Sigmoid colon (tissue), 7 donors: ENCODE measurements around the gene ARAF. TPM values are rescaled to one million over a fixed set of nuclear protein-coding genes. Genes with fewer than 3 reads are reported as not detected.

Experiments
- DNase-seq: peaks from one replicate; pipeline ENCODE4 v3.0.0-alpha.2; 2019
- H3K27ac ChIP-seq, 4 donors: fragments of 200-600 bp; sonication (generic); one replicate each; pipeline ENCODE4 v1.5.1; 2016 to 2019; ENCODE audit warnings: mild to moderate bottlenecking in 1 of 4
- H3K27me3 ChIP-seq, 3 donors: fragments of 200-600 bp; sonication (generic); one replicate each; pipeline ENCODE4 v1.5.1; 2019; ENCODE audit warnings: mild to moderate bottlenecking in 1 of 3
- H3K36me3 ChIP-seq, 4 donors: fragments of 200-600 bp; sonication (generic); one replicate each; pipeline ENCODE4 v1.5.1; 2016 to 2019
- H3K4me1 ChIP-seq, 4 donors: fragments of 200-600 bp; sonication (generic); one replicate each; pipeline ENCODE4 v1.5.1; 2017 to 2019
- H3K4me3 ChIP-seq, 4 donors: fragments of 200-600 bp; sonication (generic); one replicate each; pipeline ENCODE4 v1.5.1; 2017 to 2019; ENCODE audit warnings: mild to moderate bottlenecking in 2 of 4, moderate library complexity in 1 of 4
- H3K9me3 ChIP-seq, 4 donors: fragments of 200-600 bp in 3 of 4; sonication (generic) in 3 of 4; one replicate each; pipeline versions ENCODE4 v1.5.1 to v1.6.1; 2013 to 2019
- EP300 ChIP-seq, 4 donors: sonication (generic); formaldehyde crosslinking; IDR thresholded peaks; one replicate each; pipeline ENCODE4 v1.6.1; 2017; ENCODE audit warnings: antibody characterized with exemption in 4 of 4
- POLR2A ChIP-seq, 2 donors: fragments of 450-650 bp; IDR thresholded peaks; one replicate each; pipeline ENCODE4 v1.6.1; 2016; ENCODE audit warnings: antibody characterized with exemption in 2 of 2, mild to moderate bottlenecking in 2 of 2, moderate library complexity in 2 of 2
- POLR2AphosphoS5 ChIP-seq, 4 donors: sonication (generic); formaldehyde crosslinking; IDR thresholded peaks; one replicate each; pipeline ENCODE4 v1.6.1; 2017; ENCODE audit warnings: antibody characterized with exemption in 4 of 4
- WGBS, 2 donors: extraction: QIAGEN DNeasy Blood & Tissue Kit; methylation state at CpG; one replicate each; pipeline ENCODE4 v1.1.7; 2013; 5-methylcytosine and 5-hydroxymethylcytosine counted together
- intact Hi-C: fragments of 100-400 bp; cut with DNase I; formaldehyde crosslinking; loops from one replicate; pipeline ENCODE4 v1.15.1; 2023
- polyA plus RNA-seq, 3 donors: library from polyadenylated mRNA; stranded (reverse); fragments of 200-250 nt; gene quantifications; one replicate each; pipeline ENCODE4 v1.2.3, GENCODE V29; 2013
- total RNA-seq, 4 donors: library from RNA; depleted of rRNA; stranded (reverse); fragments of >200 nt; gene quantifications; one replicate each; pipeline ENCODE4 v1.1.0, GENCODE V29; 2016
- TF ChIP-seq, protein P1 (sequence below), 4 experiments: fragments of 450-650 bp in 3 of 4; fragments of 200-600 bp in 1 of 4; IDR thresholded peaks; one replicate each; pipeline ENCODE4 v1.5.1; 2016 to 2019; ENCODE audit warnings: antibody characterized with exemption in 4 of 4, mild to moderate bottlenecking in 3 of 4, moderate library complexity in 2 of 4
- donor health status: healthy with polysubstance abuse.
- donor health status: Bipolar disorder and iron deficiency.
- donor health status: healthy.

The ARAF gene
- total and polyA plus RNA-seq, 7 donors, result 25.7 to 57.8 (median 30.3) TPM

- intact Hi-C loops, result loop anchor here (5.0 to 10.0 kb wide), 3 partner anchors 112 to 485 kb away; partner anchors contain the start of genes ELK1 and ZNF81
- TF ChIP-seq EP300 (IDR thresholded peaks at IDR 0.05) (no peak), POLR2AphosphoS5 (IDR thresholded peaks at IDR 0.05) (no peak), POLR2A (IDR thresholded peaks at IDR 0.05) (no peak)
- Histone ChIP-seq H3K9me3 (no peaks in the 10 kb centered on the region), H3K4me1 (peaks cover 0 to 18% (median 2%) of the 10 kb centered on the region in 4 donors), H3K4me3 (no peak overlapping the region), H3K27me3 (no peaks in the 10 kb centered on the region), H3K36me3 (no peaks in the 10 kb centered on the region), H3K27ac (peak overlapping the region; percentile 72 to 81 (median 78))
- DNase-seq, result no peak
These were observed 21.1 kb upstream of the ARAF start for GRCh38 chrX:47539860-47540259.

- peak; percentile 93 for DNase-seq
- 23 to 31% methylated on average over 15 of the region's 15 CpGs for WGBS, 2 donors
- Histone ChIP-seq H3K4me1 (peaks cover 0 to 18% (median 2%) of the 10 kb centered on the region in 4 donors), H3K36me3 (no peaks in the 10 kb centered on the region), H3K9me3 (no peaks in the 10 kb centered on the region), H3K27me3 (no peaks in the 10 kb centered on the region), H3K4me3 (no peak overlapping the region), H3K27ac (peak overlapping the region; percentile 72 to 81 (median 78))
- intact Hi-C loops, result loop anchor here (5.0 to 10.0 kb wide), 3 partner anchors 111 to 484 kb away; partner anchors contain the start of genes ELK1 and ZNF81
- TF ChIP-seq EP300 (IDR thresholded peaks at IDR 0.05), result peak in 1 of 4 donors; percentile 39
- TF ChIP-seq, protein P1, sequence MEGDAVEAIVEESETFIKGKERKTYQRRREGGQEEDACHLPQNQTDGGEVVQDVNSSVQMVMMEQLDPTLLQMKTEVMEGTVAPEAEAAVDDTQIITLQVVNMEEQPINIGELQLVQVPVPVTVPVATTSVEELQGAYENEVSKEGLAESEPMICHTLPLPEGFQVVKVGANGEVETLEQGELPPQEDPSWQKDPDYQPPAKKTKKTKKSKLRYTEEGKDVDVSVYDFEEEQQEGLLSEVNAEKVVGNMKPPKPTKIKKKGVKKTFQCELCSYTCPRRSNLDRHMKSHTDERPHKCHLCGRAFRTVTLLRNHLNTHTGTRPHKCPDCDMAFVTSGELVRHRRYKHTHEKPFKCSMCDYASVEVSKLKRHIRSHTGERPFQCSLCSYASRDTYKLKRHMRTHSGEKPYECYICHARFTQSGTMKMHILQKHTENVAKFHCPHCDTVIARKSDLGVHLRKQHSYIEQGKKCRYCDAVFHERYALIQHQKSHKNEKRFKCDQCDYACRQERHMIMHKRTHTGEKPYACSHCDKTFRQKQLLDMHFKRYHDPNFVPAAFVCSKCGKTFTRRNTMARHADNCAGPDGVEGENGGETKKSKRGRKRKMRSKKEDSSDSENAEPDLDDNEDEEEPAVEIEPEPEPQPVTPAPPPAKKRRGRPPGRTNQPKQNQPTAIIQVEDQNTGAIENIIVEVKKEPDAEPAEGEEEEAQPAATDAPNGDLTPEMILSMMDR (IDR thresholded peaks at IDR 0.05), result peak; percentile 31 to 60 (median 45)
- peak; percentile 67 to 75 (median 69) for TF ChIP-seq POLR2AphosphoS5 (IDR thresholded peaks at IDR 0.05)
- TF ChIP-seq POLR2A (IDR thresholded peaks at IDR 0.05), result no peak
These were observed 20.1 kb upstream of the ARAF start for GRCh38 chrX:47540754-47541538.

DNA sequence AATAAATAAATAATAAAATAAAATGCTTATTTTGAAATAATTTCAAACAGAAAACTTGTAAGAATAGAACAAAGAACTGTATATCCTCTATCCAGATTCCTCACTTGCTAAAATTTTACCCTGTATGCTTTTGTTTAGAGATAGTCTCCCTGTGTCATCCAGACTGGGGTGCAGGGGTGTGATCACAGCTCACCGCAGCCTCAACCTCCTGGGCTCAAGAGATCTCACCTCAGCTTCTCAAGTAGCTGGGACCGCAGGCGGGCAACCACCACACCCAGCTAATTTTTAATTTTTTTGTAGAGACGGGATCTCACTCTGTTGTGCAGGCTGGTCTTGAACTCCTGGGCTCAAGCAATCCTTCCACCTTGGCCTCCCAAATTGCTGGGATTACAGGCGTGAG lies 17.5 kb upstream of the ARAF start:
- Histone ChIP-seq H3K9me3 (no peaks in the 10 kb centered on the region), H3K4me3 (no peak overlapping the region), H3K27me3 (no peaks in the 10 kb centered on the region), H3K36me3 (no peaks in the 10 kb centered on the region), H3K4me1 (peaks cover 0 to 18% (median 2%) of the 10 kb centered on the region in 4 donors), H3K27ac (no peak overlapping the region)
- TF ChIP-seq, protein P1 (IDR thresholded peaks at IDR 0.05), result no peak
- TF ChIP-seq EP300 (IDR thresholded peaks at IDR 0.05) (no peak), POLR2A (IDR thresholded peaks at IDR 0.05) (no peak), POLR2AphosphoS5 (IDR thresholded peaks at IDR 0.05) (no peak)
- no peak for DNase-seq
- WGBS, 2 donors, result 95% methylated on average over 5 of the region's 5 CpGs
- intact Hi-C loops, result loop anchor here (5.0 to 10.0 kb wide), 3 partner anchors 109 to 481 kb away; partner anchors contain the start of genes ELK1 and ZNF81

DNA sequence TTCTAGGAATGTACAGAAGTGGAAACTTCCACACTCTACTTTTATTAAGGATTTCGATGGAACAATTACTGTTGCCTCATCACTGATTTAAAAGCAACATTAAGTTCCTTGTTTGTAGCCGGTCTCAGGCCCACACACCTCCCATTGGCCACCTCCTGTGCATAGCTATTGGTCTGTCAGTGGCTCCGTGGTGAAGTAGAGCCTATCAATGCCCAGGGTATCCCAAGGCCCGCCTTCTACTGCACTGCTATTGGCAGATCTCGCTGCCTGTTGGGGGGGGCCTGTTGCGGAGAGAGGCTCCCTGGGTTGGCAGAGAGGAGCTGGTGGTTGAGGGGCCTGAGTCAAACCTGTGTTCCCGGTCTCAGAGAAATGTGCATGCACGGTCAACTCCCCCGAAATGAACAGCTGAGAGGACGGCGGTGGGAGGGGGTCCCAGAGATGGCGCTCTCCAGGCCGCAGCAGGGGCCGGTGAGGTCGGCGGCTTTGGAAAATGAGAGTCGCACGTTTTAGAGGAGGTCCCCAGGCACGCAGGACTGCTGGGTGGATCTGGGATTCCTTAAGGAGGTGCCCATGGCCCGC lies 4.9 kb upstream of the ARAF start:
- peaks cover 0 to 3% (median 0%) of the 10 kb centered on the region in 3 donors for H3K27me3 ChIP-seq
- no peaks in the 10 kb centered on the region for H3K36me3 ChIP-seq
- peak overlapping the region; percentile 83 to 90 (median 87) for H3K27ac ChIP-seq
- no peak for TF ChIP-seq EP300 (IDR thresholded peaks at IDR 0.05)
- peak; percentile 53 to 89 for TF ChIP-seq POLR2A (IDR thresholded peaks at IDR 0.05)
- TF ChIP-seq POLR2AphosphoS5 (IDR thresholded peaks at IDR 0.05), result peak; percentile 81 to 89 (median 86)
- TF ChIP-seq, protein P1 (IDR thresholded peaks at IDR 0.05), result no peak
- H3K4me1 ChIP-seq, result peaks cover 0 to 2% (median 0%) of the 10 kb centered on the region in 4 donors
- WGBS, 2 donors, result 1% methylated on average over 20 of the region's 20 CpGs
- peak overlapping the region; percentile 27 to 51 (median 50) for H3K4me3 ChIP-seq
- peak; percentile 97 for DNase-seq
- intact Hi-C loops, result no loop called here
- no peaks in the 10 kb centered on the region for H3K9me3 ChIP-seq

- Histone ChIP-seq H3K27me3 (peaks cover 0 to 3% (median 0%) of the 10 kb centered on the region in 3 donors), H3K4me3 (no peak overlapping the region), H3K9me3 (no peaks in the 10 kb centered on the region), H3K36me3 (peaks cover 0 to 4% (median 0%) of the 10 kb centered on the region in 4 donors), H3K27ac (no peak overlapping the region), H3K4me1 (peaks cover 0 to 15% (median 11%) of the 10 kb centered on the region in 4 donors)
- WGBS, 2 donors, result 21 to 83% methylated on average over 3 of the region's 3 CpGs
- intact Hi-C loops, result no loop called here
- TF ChIP-seq, protein P1 (IDR thresholded peaks at IDR 0.05), result no peak
- TF ChIP-seq POLR2AphosphoS5 (IDR thresholded peaks at IDR 0.05), result no peak
- TF ChIP-seq EP300 (IDR thresholded peaks at IDR 0.05), result no peak
- no peak for TF ChIP-seq POLR2A (IDR thresholded peaks at IDR 0.05)
- no peak for DNase-seq
These were observed 2.6 kb upstream of the ARAF start for GRCh38 chrX:47558436-47558835.
